ENCODE measurements around the gene RBM5.

DNA sequence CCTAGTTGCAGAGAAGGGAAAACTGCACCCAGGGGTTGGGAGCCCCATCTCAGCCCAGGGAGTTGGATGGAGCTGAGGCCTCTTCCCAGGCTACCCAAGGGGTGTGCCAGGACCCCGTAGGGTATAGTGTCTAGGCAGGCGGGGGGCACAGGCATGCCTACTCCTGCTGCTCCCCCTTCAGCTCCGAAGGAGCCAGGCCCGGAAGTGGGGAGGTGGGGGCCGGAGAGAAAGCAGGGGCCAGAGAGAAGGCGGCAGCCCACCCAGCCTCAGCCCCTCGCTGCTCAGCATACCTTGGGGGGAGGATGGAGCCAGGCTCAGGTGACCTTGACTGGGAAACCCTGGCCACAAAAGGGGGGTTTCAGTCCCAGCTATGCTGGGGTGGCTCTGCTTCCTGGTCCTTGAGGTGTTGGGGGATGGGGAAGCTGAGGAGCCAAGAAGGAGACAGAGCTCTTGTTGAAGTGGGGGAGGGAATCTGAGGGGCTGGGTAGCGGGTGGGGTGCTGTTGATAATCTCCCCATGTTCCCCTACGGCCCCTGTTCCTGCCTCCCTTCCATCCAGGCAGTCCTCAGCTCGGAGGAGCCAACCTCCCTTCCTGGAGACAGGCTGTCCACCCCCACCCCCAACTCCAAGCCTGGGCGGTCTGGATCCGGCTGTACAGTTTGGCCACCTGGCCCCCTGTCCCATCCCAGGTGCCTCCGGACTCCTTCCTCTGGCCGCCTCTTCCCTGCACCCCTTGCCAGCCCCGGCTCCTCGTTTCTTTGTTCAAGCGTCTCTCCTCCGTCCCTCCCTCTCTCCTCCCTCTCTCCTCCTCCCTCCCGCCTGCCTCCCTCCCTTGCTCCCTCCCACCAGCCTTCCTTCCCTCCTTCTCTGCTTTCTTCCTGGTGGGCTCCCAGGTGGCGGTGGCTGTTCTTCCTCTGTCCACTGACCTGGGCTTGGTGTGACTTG lies 68.1 kb downstream of the RBM5 start:
- TF ChIP-seq, protein P1, sequence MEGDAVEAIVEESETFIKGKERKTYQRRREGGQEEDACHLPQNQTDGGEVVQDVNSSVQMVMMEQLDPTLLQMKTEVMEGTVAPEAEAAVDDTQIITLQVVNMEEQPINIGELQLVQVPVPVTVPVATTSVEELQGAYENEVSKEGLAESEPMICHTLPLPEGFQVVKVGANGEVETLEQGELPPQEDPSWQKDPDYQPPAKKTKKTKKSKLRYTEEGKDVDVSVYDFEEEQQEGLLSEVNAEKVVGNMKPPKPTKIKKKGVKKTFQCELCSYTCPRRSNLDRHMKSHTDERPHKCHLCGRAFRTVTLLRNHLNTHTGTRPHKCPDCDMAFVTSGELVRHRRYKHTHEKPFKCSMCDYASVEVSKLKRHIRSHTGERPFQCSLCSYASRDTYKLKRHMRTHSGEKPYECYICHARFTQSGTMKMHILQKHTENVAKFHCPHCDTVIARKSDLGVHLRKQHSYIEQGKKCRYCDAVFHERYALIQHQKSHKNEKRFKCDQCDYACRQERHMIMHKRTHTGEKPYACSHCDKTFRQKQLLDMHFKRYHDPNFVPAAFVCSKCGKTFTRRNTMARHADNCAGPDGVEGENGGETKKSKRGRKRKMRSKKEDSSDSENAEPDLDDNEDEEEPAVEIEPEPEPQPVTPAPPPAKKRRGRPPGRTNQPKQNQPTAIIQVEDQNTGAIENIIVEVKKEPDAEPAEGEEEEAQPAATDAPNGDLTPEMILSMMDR (IDR thresholded peaks at IDR 0.05): no peak
- TF ChIP-seq ATF1 (CRISPR knock-in tag; IDR thresholded peaks at IDR 0.05) (no peak), JUN (CRISPR knock-in tag; IDR thresholded peaks at IDR 0.05) (no peak), HMGA2 (CRISPR knock-in tag; IDR thresholded peaks at IDR 0.05) (no peak), NFATC4 (CRISPR knock-in tag; IDR thresholded peaks at IDR 0.05) (no peak), NR2C2 (CRISPR knock-in tag; IDR thresholded peaks at IDR 0.05) (no peak), ZNF232 (CRISPR knock-in tag; IDR thresholded peaks at IDR 0.05) (no peak)
- TF ChIP-seq, protein P2, sequence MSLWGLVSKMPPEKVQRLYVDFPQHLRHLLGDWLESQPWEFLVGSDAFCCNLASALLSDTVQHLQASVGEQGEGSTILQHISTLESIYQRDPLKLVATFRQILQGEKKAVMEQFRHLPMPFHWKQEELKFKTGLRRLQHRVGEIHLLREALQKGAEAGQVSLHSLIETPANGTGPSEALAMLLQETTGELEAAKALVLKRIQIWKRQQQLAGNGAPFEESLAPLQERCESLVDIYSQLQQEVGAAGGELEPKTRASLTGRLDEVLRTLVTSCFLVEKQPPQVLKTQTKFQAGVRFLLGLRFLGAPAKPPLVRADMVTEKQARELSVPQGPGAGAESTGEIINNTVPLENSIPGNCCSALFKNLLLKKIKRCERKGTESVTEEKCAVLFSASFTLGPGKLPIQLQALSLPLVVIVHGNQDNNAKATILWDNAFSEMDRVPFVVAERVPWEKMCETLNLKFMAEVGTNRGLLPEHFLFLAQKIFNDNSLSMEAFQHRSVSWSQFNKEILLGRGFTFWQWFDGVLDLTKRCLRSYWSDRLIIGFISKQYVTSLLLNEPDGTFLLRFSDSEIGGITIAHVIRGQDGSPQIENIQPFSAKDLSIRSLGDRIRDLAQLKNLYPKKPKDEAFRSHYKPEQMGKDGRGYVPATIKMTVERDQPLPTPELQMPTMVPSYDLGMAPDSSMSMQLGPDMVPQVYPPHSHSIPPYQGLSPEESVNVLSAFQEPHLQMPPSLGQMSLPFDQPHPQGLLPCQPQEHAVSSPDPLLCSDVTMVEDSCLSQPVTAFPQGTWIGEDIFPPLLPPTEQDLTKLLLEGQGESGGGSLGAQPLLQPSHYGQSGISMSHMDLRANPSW (CRISPR knock-in tag; conservative IDR thresholded peaks at IDR 0.05; ENCODE audit: low read depth): no peak
- TF ChIP-seq, protein P3, sequence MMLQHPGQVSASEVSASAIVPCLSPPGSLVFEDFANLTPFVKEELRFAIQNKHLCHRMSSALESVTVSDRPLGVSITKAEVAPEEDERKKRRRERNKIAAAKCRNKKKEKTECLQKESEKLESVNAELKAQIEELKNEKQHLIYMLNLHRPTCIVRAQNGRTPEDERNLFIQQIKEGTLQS (CRISPR knock-in tag; conservative IDR thresholded peaks at IDR 0.05): no peak
- TF ChIP-seq, protein P4, sequence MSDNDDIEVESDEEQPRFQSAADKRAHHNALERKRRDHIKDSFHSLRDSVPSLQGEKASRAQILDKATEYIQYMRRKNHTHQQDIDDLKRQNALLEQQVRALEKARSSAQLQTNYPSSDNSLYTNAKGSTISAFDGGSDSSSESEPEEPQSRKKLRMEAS (CRISPR knock-in tag; IDR thresholded peaks at IDR 0.05): no peak

Data from WTC11 (cell line).